Measurements from ENCODE around the gene SMURF1. TPM values are rescaled to one million over a fixed set of nuclear protein-coding genes. Genes with fewer than 3 reads are reported as not detected.

Gene SMURF1
- polyA plus RNA-seq, 4 donors, result 6.3 to 14.8 (median 8.5) TPM

DNA sequence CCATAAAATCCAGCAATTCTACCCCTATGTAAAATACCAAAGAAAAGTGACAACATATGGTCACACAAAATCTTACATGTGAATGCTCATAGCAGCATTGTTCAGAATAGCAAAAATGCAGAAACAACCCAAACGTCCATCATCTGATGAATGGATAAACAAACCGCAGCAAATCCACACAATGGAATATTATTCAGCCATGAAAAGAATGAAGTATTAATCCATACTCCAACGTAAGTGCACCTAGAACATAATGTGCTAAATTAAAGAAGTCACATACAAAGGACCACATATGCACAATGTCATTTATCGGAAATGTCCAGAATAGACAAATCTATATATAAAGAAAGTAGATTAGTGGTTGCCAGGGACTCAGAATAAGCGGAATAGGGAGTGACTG lies 57.4 kb downstream of the SMURF1 start:
- Histone ChIP-seq H3K9me3 (ENCODE audit: control insufficient read depth in 2 of 2, insufficient read depth in 1 of 2, low read depth in 1 of 2, low read length in 1 of 2) (peaks cover 0 to 4% of the 10 kb centered on the region in 2 donors), H3K4me1 (ENCODE audit: control insufficient read depth in 3 of 3, insufficient read depth in 2 of 3, low read depth in 1 of 3, low read length in 2 of 3) (no peaks in the 10 kb centered on the region), H3K27ac (ENCODE audit: low read depth in 1 of 3, low read length in 2 of 3) (no peak overlapping the region), H3K27me3 (ENCODE audit: control insufficient read depth in 3 of 3, insufficient read depth in 3 of 3, low read length in 3 of 3) (no peaks in the 10 kb centered on the region), H3K4me3 (ENCODE audit: low read depth in 1 of 3, low read length in 3 of 3) (no peak overlapping the region), H3K36me3 (ENCODE audit: control insufficient read depth in 3 of 3, insufficient read depth in 2 of 3, low read depth in 1 of 3, low read length in 3 of 3) (peaks cover 0 to 3% (median 0%) of the 10 kb centered on the region in 3 donors)
- DNase-seq, result no peak
- no peak for FAIRE-seq
- WGBS, 3 donors, result 93 to 96% (median 95%) methylated on average over 5 of the region's 5 CpGs

DNA sequence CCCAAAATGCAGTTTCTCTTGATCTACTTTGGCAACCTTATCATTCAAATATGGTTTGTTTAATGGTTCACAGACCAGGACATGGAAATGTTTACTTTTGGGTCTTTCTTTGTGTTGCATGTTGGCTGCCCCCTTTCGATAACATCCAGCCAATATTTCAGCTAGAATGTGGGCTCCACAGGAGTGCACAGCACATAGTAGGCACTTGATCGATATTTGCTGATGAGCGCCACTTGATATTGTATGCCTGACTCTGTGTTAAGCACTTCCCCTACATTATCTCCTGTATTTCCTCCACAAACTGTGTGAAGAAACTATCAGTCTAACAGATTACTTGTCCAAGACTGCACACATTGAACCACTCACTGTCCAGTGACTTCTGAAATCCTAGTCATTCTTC lies 60.2 kb downstream of the SMURF1 start:
- no peak for FAIRE-seq
- 86 to 95% (median 90%) methylated on average over 3 of the region's 3 CpGs for WGBS, 3 donors
- Histone ChIP-seq H3K4me3 (ENCODE audit: low read depth in 1 of 3, low read length in 3 of 3) (no peak overlapping the region), H3K9me3 (ENCODE audit: control insufficient read depth in 2 of 2, insufficient read depth in 1 of 2, low read depth in 1 of 2, low read length in 1 of 2) (peaks cover 0 to 4% of the 10 kb centered on the region in 2 donors), H3K27ac (ENCODE audit: low read depth in 1 of 3, low read length in 2 of 3) (peak overlapping the region in 1 of 3 donors; percentile 52), H3K36me3 (ENCODE audit: control insufficient read depth in 3 of 3, insufficient read depth in 2 of 3, low read depth in 1 of 3, low read length in 3 of 3) (peaks cover 0 to 7% (median 3%) of the 10 kb centered on the region in 3 donors), H3K4me1 (ENCODE audit: control insufficient read depth in 3 of 3, insufficient read depth in 2 of 3, low read depth in 1 of 3, low read length in 2 of 3) (peaks cover 0 to 2% (median 0%) of the 10 kb centered on the region in 3 donors), H3K27me3 (ENCODE audit: control insufficient read depth in 3 of 3, insufficient read depth in 3 of 3, low read length in 3 of 3) (no peaks in the 10 kb centered on the region)
- DNase-seq, result no peak

GRCh38 chr7:99083068-99083651 lies 60.7 kb downstream of the SMURF1 start:
- Histone ChIP-seq H3K4me1 (ENCODE audit: control insufficient read depth in 3 of 3, insufficient read depth in 2 of 3, low read depth in 1 of 3, low read length in 2 of 3) (peaks cover 0 to 2% (median 0%) of the 10 kb centered on the region in 3 donors), H3K27ac (ENCODE audit: low read depth in 1 of 3, low read length in 2 of 3) (no peak overlapping the region), H3K9me3 (ENCODE audit: control insufficient read depth in 2 of 2, insufficient read depth in 1 of 2, low read depth in 1 of 2, low read length in 1 of 2) (peaks cover 0 to 4% of the 10 kb centered on the region in 2 donors), H3K4me3 (ENCODE audit: low read depth in 1 of 3, low read length in 3 of 3) (no peak overlapping the region), H3K36me3 (ENCODE audit: control insufficient read depth in 3 of 3, insufficient read depth in 2 of 3, low read depth in 1 of 3, low read length in 3 of 3) (peaks cover 0 to 7% (median 3%) of the 10 kb centered on the region in 3 donors), H3K27me3 (ENCODE audit: control insufficient read depth in 3 of 3, insufficient read depth in 3 of 3, low read length in 3 of 3) (no peaks in the 10 kb centered on the region)
- FAIRE-seq, result no peak
- no peak for DNase-seq
- 72 to 89% (median 82%) methylated on average over 2 of the region's 2 CpGs for WGBS, 3 donors

GRCh38 chr7:99080679-99081078 lies 63.2 kb downstream of the SMURF1 start:
- peaks cover 0 to 2% (median 0%) of the 10 kb centered on the region in 3 donors for H3K4me1 ChIP-seq (ENCODE audit: control insufficient read depth in 3 of 3, insufficient read depth in 2 of 3, low read depth in 1 of 3, low read length in 2 of 3)
- no peaks in the 10 kb centered on the region for H3K27me3 ChIP-seq (ENCODE audit: control insufficient read depth in 3 of 3, insufficient read depth in 3 of 3, low read length in 3 of 3)
- no peaks in the 10 kb centered on the region for H3K9me3 ChIP-seq (ENCODE audit: control insufficient read depth in 2 of 2, insufficient read depth in 1 of 2, low read depth in 1 of 2, low read length in 1 of 2)
- 88 to 95% (median 91%) methylated on average over 6 of the region's 6 CpGs for WGBS, 3 donors
- H3K36me3 ChIP-seq (ENCODE audit: control insufficient read depth in 3 of 3, insufficient read depth in 2 of 3, low read depth in 1 of 3, low read length in 3 of 3), result peaks cover 0 to 9% (median 0%) of the 10 kb centered on the region in 3 donors
- FAIRE-seq, result no peak
- H3K4me3 ChIP-seq (ENCODE audit: low read depth in 1 of 3, low read length in 3 of 3), result no peak overlapping the region
- no peak overlapping the region for H3K27ac ChIP-seq (ENCODE audit: low read depth in 1 of 3, low read length in 2 of 3)
- DNase-seq, result no peak

GRCh38 chr7:99079104-99079503 lies 64.8 kb downstream of the SMURF1 start:
- Histone ChIP-seq H3K27me3 (ENCODE audit: control insufficient read depth in 3 of 3, insufficient read depth in 3 of 3, low read length in 3 of 3) (no peaks in the 10 kb centered on the region), H3K4me1 (ENCODE audit: control insufficient read depth in 3 of 3, insufficient read depth in 2 of 3, low read depth in 1 of 3, low read length in 2 of 3) (peaks cover 0 to 2% (median 0%) of the 10 kb centered on the region in 3 donors), H3K36me3 (ENCODE audit: control insufficient read depth in 3 of 3, insufficient read depth in 2 of 3, low read depth in 1 of 3, low read length in 3 of 3) (peaks cover 0 to 9% (median 0%) of the 10 kb centered on the region in 3 donors), H3K9me3 (ENCODE audit: control insufficient read depth in 2 of 2, insufficient read depth in 1 of 2, low read depth in 1 of 2, low read length in 1 of 2) (no peaks in the 10 kb centered on the region), H3K4me3 (ENCODE audit: low read depth in 1 of 3, low read length in 3 of 3) (no peak overlapping the region), H3K27ac (ENCODE audit: low read depth in 1 of 3, low read length in 2 of 3) (no peak overlapping the region)
- WGBS, 3 donors, result 46 to 60% (median 47%) methylated on average over 9 of the region's 9 CpGs
- FAIRE-seq (no peak), DNase-seq (peak; percentile 12 to 23)

GRCh38 chr7:99078416-99078815 lies 65.5 kb downstream of the SMURF1 start:
- 65 to 84% (median 80%) methylated on average over 6 of the region's 6 CpGs for whole genome bisulfite sequencing, 3 donors
- no peak for FAIRE-seq
- DNase-seq, result no peak
- Histone ChIP-seq H3K27ac (ENCODE audit: low read depth in 1 of 3, low read length in 2 of 3) (no peak overlapping the region), H3K27me3 (ENCODE audit: control insufficient read depth in 3 of 3, insufficient read depth in 3 of 3, low read length in 3 of 3) (no peaks in the 10 kb centered on the region), H3K4me3 (ENCODE audit: low read depth in 1 of 3, low read length in 3 of 3) (no peak overlapping the region), H3K4me1 (ENCODE audit: control insufficient read depth in 3 of 3, insufficient read depth in 2 of 3, low read depth in 1 of 3, low read length in 2 of 3) (peaks cover 0 to 2% (median 0%) of the 10 kb centered on the region in 3 donors), H3K36me3 (ENCODE audit: control insufficient read depth in 3 of 3, insufficient read depth in 2 of 3, low read depth in 1 of 3, low read length in 3 of 3) (peaks cover 0 to 9% (median 0%) of the 10 kb centered on the region in 3 donors), H3K9me3 (ENCODE audit: control insufficient read depth in 2 of 2, insufficient read depth in 1 of 2, low read depth in 1 of 2, low read length in 1 of 2) (no peaks in the 10 kb centered on the region)

DNA sequence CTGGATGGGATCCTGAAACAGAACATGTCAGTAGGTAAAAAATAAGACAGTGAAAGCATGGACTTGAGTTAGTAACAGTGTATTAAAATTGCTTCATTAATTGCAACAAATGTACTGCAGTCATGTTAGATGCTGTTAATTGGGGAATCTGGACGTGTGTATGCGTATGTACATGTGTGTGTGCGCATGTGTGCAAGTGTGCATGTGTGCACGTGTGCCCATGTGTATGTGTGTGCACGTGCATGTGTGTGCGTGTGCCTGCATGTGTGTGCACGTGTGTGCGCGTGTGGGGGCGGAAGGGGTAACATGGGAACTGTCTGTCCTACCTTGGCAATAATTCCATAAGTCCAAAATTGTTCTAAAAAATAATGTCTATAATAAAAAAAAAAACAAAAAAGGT lies 67.3 kb downstream of the SMURF1 start:
- no peaks in the 10 kb centered on the region for H3K27me3 ChIP-seq (ENCODE audit: control insufficient read depth in 3 of 3, insufficient read depth in 3 of 3, low read length in 3 of 3)

DNA sequence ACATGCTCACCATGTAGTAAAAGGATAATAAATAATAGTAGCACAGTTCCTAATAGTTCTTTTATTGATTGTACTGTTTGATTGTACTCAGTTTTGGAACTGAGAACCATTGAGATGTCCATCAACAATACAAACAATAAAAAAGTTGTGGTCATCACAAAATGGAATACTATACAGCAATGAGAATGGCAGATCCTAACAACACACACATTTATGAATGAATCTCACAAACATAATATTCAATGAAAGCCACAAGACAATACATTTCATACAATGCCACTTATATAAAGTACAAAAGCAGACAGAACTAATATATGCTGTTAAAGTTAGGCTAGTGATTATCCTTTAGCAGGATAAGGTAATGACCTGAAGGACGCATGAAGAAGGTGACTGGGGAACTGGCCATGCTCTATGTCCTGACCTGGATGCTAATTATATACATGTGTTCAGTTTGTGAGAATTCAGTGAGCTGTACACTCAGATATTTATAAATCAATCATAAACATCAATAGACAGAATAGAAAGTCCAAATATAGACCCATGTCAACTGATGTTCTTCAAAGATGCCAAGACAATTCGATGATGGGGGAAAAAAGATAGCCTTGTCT lies 70.0 kb downstream of the SMURF1 start:
- H3K27ac ChIP-seq (ENCODE audit: low read depth in 1 of 3, low read length in 2 of 3), result no peak overlapping the region
- no peaks in the 10 kb centered on the region for H3K9me3 ChIP-seq (ENCODE audit: control insufficient read depth in 2 of 2, insufficient read depth in 1 of 2, low read depth in 1 of 2, low read length in 1 of 2)
- WGBS, 3 donors, result 91 to 98% (median 94%) methylated on average over 2 of the region's 2 CpGs
- peaks cover 0 to 6% (median 0%) of the 10 kb centered on the region in 3 donors for H3K36me3 ChIP-seq (ENCODE audit: control insufficient read depth in 3 of 3, insufficient read depth in 2 of 3, low read depth in 1 of 3, low read length in 3 of 3)
- H3K4me1 ChIP-seq (ENCODE audit: control insufficient read depth in 3 of 3, insufficient read depth in 2 of 3, low read depth in 1 of 3, low read length in 2 of 3), result no peaks in the 10 kb centered on the region
- FAIRE-seq (no peak), DNase-seq (no peak)
- no peaks in the 10 kb centered on the region for H3K27me3 ChIP-seq (ENCODE audit: control insufficient read depth in 3 of 3, insufficient read depth in 3 of 3, low read length in 3 of 3)
- no peak overlapping the region for H3K4me3 ChIP-seq (ENCODE audit: low read depth in 1 of 3, low read length in 3 of 3)

More for the DNA sequence above, 67.3 kb downstream of the SMURF1 start:
- DNase-seq (no peak), FAIRE-seq (no peak)
- Histone ChIP-seq H3K36me3 (ENCODE audit: control insufficient read depth in 3 of 3, insufficient read depth in 2 of 3, low read depth in 1 of 3, low read length in 3 of 3) (peaks cover 0 to 11% (median 0%) of the 10 kb centered on the region in 3 donors), H3K4me1 (ENCODE audit: control insufficient read depth in 3 of 3, insufficient read depth in 2 of 3, low read depth in 1 of 3, low read length in 2 of 3) (peaks cover 0 to 2% (median 0%) of the 10 kb centered on the region in 3 donors), H3K4me3 (ENCODE audit: low read depth in 1 of 3, low read length in 3 of 3) (no peak overlapping the region), H3K9me3 (ENCODE audit: control insufficient read depth in 2 of 2, insufficient read depth in 1 of 2, low read depth in 1 of 2, low read length in 1 of 2) (no peaks in the 10 kb centered on the region), H3K27ac (ENCODE audit: low read depth in 1 of 3, low read length in 2 of 3) (no peak overlapping the region)
- WGBS, 3 donors, result 93 to 95% (median 95%) methylated on average over 10 of the region's 10 CpGs
